ENCODE measurements around the gene BRCC3. TPM values are rescaled to one million over a fixed set of nuclear protein-coding genes. Genes with fewer than 3 reads are reported as not detected.

The BRCC3 gene
- total RNA-seq, 2 experiments from 2014 or later, result 11.9 to 25.8 TPM

DNA sequence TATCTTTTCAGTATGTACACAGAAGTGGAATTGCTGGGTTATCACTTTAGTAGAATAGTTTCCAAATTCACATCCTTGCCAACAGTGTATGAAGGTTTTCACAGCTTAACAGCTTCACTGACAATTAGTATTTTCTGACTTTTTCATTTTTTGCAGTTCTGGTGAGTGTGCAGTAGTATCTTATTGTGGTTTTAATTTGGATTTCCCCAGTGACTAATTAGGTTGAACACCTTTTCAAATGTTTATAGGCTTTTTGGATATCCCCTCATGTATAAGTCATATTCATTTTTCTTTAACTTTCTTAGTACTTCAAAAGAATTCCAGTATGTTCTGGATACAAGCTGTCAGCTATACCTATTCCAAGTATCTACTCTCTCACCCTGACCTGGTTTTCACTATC lies 37.1 kb downstream of the BRCC3 start:
- BruUV-seq (replicated peaks), result no TSS peak
- H3K36me3 ChIP-seq (ENCODE audit: insufficient read depth, low read length), result peaks cover 51% of the 10 kb centered on the region
- POLR2A ChIA-PET, result no interaction called here
- TF ChIP-seq, protein P1, sequence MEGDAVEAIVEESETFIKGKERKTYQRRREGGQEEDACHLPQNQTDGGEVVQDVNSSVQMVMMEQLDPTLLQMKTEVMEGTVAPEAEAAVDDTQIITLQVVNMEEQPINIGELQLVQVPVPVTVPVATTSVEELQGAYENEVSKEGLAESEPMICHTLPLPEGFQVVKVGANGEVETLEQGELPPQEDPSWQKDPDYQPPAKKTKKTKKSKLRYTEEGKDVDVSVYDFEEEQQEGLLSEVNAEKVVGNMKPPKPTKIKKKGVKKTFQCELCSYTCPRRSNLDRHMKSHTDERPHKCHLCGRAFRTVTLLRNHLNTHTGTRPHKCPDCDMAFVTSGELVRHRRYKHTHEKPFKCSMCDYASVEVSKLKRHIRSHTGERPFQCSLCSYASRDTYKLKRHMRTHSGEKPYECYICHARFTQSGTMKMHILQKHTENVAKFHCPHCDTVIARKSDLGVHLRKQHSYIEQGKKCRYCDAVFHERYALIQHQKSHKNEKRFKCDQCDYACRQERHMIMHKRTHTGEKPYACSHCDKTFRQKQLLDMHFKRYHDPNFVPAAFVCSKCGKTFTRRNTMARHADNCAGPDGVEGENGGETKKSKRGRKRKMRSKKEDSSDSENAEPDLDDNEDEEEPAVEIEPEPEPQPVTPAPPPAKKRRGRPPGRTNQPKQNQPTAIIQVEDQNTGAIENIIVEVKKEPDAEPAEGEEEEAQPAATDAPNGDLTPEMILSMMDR (conservative IDR thresholded peaks at IDR 0.05; ENCODE audit: low read length), result no peak
- TF ChIP-seq EZH2phosphoT487 (IDR thresholded peaks at IDR 0.05; ENCODE audit: borderline replicate concordance, low read depth, low read length), result no peak
- no peaks in the 10 kb centered on the region for H3K4me1 ChIP-seq (ENCODE audit: insufficient read depth, low read length, poor library complexity, severe bottlenecking)
- H3K4me3 ChIP-seq (ENCODE audit: low read depth, low read length, poor library complexity, severe bottlenecking), result no peak overlapping the region
- intact Hi-C loops (cut with micrococcal nuclease; ENCODE audit: unreplicated experiment), result no loop called here
- H2AFZ ChIP-seq (ENCODE audit: low read length), result no peak overlapping the region
- no peaks in the 10 kb centered on the region for H3K9me3 ChIP-seq (ENCODE audit: low read length)
- CTCF ChIA-PET (ENCODE audit: unreplicated experiment), result no interaction called here
- H3K27ac ChIP-seq (ENCODE audit: low read depth, low read length, poor library complexity, severe bottlenecking), result no peak overlapping the region
- H3K79me2 ChIP-seq (ENCODE audit: insufficient read depth, low read depth, low read length), result no peaks in the 10 kb centered on the region
- no peak overlapping the region for H3K4me2 ChIP-seq (ENCODE audit: low read length)
- DNase-seq (ENCODE audit: low spot score), result no peak
- H4K20me1 ChIP-seq (ENCODE audit: insufficient read depth, low read length), result no peaks in the 10 kb centered on the region
- no peaks in the 10 kb centered on the region for H3K9me2 ChIP-seq (ENCODE audit: insufficient read depth, low read length)

- no TSS peak for BruUV-seq (replicated peaks)
- intact Hi-C loops (cut with micrococcal nuclease; ENCODE audit: unreplicated experiment), result no loop called here
- Histone ChIP-seq H4K20me1 (ENCODE audit: insufficient read depth, low read length) (no peaks in the 10 kb centered on the region), H3K9me3 (ENCODE audit: low read length) (no peaks in the 10 kb centered on the region), H3K9me2 (ENCODE audit: insufficient read depth, low read length) (no peaks in the 10 kb centered on the region), H3K4me2 (ENCODE audit: low read length) (no peak overlapping the region), H3K4me1 (ENCODE audit: insufficient read depth, low read length, poor library complexity, severe bottlenecking) (no peaks in the 10 kb centered on the region), H3K27ac (ENCODE audit: low read depth, low read length, poor library complexity, severe bottlenecking) (no peak overlapping the region), H3K79me2 (ENCODE audit: insufficient read depth, low read depth, low read length) (no peaks in the 10 kb centered on the region), H2AFZ (ENCODE audit: low read length) (no peak overlapping the region), H3K4me3 (ENCODE audit: low read depth, low read length, poor library complexity, severe bottlenecking) (no peak overlapping the region), H3K36me3 (ENCODE audit: insufficient read depth, low read length) (peaks cover 40% of the 10 kb centered on the region)
- POLR2A ChIA-PET, result no interaction called here
- no peak for DNase-seq (ENCODE audit: low spot score)
- TF ChIP-seq, protein P1 (conservative IDR thresholded peaks at IDR 0.05; ENCODE audit: low read length), result no peak
- TF ChIP-seq EZH2phosphoT487 (IDR thresholded peaks at IDR 0.05; ENCODE audit: borderline replicate concordance, low read depth, low read length), result no peak
- CTCF ChIA-PET (ENCODE audit: unreplicated experiment), result no interaction called here
Measured at GRCh38 chrX:155112171-155112570, 40.9 kb downstream of the BRCC3 start.

DNA sequence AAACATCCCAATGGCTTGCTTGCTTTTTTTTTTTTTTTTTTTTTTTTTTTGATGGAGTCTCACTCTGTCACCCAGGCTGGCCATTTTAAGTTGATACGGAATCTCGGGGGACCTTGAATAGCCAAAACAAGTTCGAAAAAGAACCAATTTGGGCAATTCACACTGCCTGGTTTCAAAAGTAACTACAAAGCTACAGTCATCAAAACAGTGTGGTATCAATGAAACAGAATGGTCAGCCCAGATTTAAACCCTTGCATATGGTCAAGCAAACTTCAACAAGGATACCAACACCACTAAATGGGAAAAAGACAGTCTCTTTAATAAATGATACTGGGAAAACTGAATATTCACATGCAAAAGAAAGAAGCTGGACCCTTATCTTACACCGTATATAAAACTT lies 41.8 kb downstream of the BRCC3 start:
- CTCF ChIA-PET (ENCODE audit: unreplicated experiment), result no interaction called here

More for the DNA sequence above, 41.8 kb downstream of the BRCC3 start:
- H3K4me2 ChIP-seq (ENCODE audit: low read length), result no peak overlapping the region
- no peak overlapping the region for H3K4me3 ChIP-seq (ENCODE audit: low read depth, low read length, poor library complexity, severe bottlenecking)
- no peaks in the 10 kb centered on the region for H3K79me2 ChIP-seq (ENCODE audit: insufficient read depth, low read depth, low read length)
- H3K36me3 ChIP-seq (ENCODE audit: insufficient read depth, low read length), result peaks cover 39% of the 10 kb centered on the region
- no peaks in the 10 kb centered on the region for H3K4me1 ChIP-seq (ENCODE audit: insufficient read depth, low read length, poor library complexity, severe bottlenecking)
- H3K9me3 ChIP-seq (ENCODE audit: low read length), result no peaks in the 10 kb centered on the region
- POLR2A ChIA-PET, result no interaction called here
- H3K27ac ChIP-seq (ENCODE audit: low read depth, low read length, poor library complexity, severe bottlenecking), result no peak overlapping the region
- intact Hi-C loops (cut with micrococcal nuclease; ENCODE audit: unreplicated experiment), result no loop called here
- TF ChIP-seq, protein P1 (conservative IDR thresholded peaks at IDR 0.05; ENCODE audit: low read length), result no peak
- TF ChIP-seq EZH2phosphoT487 (IDR thresholded peaks at IDR 0.05; ENCODE audit: borderline replicate concordance, low read depth, low read length), result no peak
- H4K20me1 ChIP-seq (ENCODE audit: insufficient read depth, low read length), result no peaks in the 10 kb centered on the region
- no peaks in the 10 kb centered on the region for H3K9me2 ChIP-seq (ENCODE audit: insufficient read depth, low read length)
- no TSS peak for BruUV-seq (replicated peaks)
- DNase-seq (ENCODE audit: low spot score), result no peak
- no peak overlapping the region for H2AFZ ChIP-seq (ENCODE audit: low read length)
